Osteocyte (in vitro differentiated cells): Measurements from ENCODE around the gene MYEOV. TPM values are rescaled to one million over a fixed set of nuclear protein-coding genes. Genes with fewer than 3 reads are reported as not detected.
A peak's percentile ranks its signal among the peaks of the same experiment; 100 is the strongest.

Source experiments
- DNase-seq: peaks from one replicate; pipeline ENCODE4 v3.0.0; 2021; ENCODE audit warnings: mixed read lengths; ENCODE audit not compliant: unreplicated experiment; ENCODE audit errors: extremely low spot score
- H3K27ac Mint-ChIP-seq: one replicate; pipeline ENCODE4 v1.8.0; 2021; ENCODE audit warnings: mild to moderate bottlenecking, mixed read lengths; ENCODE audit not compliant: unreplicated experiment
- H3K27me3 Mint-ChIP-seq: one replicate; pipeline ENCODE4 v1.8.0; 2021; ENCODE audit warnings: mixed read lengths; ENCODE audit not compliant: unreplicated experiment
- H3K36me3 Mint-ChIP-seq: one replicate; pipeline ENCODE4 v1.8.0; 2021; ENCODE audit warnings: mixed read lengths; ENCODE audit not compliant: unreplicated experiment
- H3K4me1 Mint-ChIP-seq: one replicate; pipeline ENCODE4 v1.8.0; 2021; ENCODE audit warnings: mixed read lengths; ENCODE audit not compliant: unreplicated experiment
- H3K4me3 Mint-ChIP-seq: one replicate; pipeline ENCODE4 v1.8.0; 2021; ENCODE audit warnings: mild to moderate bottlenecking, moderate library complexity, mixed read lengths; ENCODE audit not compliant: unreplicated experiment
- H3K9me3 Mint-ChIP-seq: one replicate; pipeline ENCODE4 v1.8.0; 2021; ENCODE audit warnings: mixed read lengths; ENCODE audit not compliant: unreplicated experiment
- total RNA-seq: library from RNA; stranded (reverse); gene quantifications from 2 replicates; pipeline ENCODE4 v1.2.1, GENCODE V29; 2021
- TF ChIP-seq, protein P1 (sequence below): fragments of 200-600 bp; sonication (generic); IDR thresholded peaks from 2 replicates; pipeline ENCODE4 v1.5.0; 2021; ENCODE audit warnings: antibody characterized with exemption, mild to moderate bottlenecking, moderate library complexity

Gene MYEOV
- total RNA-seq, 1 donor from 2014 or later = 1.8 TPM

DNA sequence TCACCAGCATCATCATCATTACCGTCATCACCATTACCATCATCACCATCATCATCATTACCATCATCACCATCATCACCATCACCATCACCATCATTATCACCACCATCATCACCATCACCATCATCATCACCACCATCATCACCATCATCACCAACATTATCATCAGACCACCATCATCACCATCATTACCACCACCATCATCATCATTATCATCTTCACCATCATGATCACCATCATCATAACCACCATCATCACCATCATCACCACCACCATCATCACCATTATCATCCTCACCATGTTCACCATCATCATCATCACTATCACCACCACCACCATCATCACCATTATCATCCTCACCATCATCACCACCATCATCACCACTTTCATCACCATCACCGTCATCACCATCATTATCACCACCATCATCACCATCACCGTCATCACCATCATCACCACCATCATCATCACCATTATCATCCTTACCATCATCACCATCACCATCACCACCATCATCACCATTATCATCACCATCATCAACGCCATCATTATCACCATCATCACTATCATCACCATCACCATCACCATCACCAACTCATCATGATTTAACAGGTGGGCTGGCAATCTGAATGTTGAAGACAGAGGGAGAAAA, 2.4 kb upstream of the MYEOV start:
- H3K9me3 Mint-ChIP-seq = no peaks in the 10 kb centered on the region
- H3K27ac Mint-ChIP-seq = no peak overlapping the region
- H3K36me3 Mint-ChIP-seq = no peaks in the 10 kb centered on the region
- TF ChIP-seq, protein P1, sequence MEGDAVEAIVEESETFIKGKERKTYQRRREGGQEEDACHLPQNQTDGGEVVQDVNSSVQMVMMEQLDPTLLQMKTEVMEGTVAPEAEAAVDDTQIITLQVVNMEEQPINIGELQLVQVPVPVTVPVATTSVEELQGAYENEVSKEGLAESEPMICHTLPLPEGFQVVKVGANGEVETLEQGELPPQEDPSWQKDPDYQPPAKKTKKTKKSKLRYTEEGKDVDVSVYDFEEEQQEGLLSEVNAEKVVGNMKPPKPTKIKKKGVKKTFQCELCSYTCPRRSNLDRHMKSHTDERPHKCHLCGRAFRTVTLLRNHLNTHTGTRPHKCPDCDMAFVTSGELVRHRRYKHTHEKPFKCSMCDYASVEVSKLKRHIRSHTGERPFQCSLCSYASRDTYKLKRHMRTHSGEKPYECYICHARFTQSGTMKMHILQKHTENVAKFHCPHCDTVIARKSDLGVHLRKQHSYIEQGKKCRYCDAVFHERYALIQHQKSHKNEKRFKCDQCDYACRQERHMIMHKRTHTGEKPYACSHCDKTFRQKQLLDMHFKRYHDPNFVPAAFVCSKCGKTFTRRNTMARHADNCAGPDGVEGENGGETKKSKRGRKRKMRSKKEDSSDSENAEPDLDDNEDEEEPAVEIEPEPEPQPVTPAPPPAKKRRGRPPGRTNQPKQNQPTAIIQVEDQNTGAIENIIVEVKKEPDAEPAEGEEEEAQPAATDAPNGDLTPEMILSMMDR = no peak
- no peak for DNase-seq
- no peaks in the 10 kb centered on the region for H3K27me3 Mint-ChIP-seq
- H3K4me3 Mint-ChIP-seq = no peak overlapping the region
- peaks cover 17% of the 10 kb centered on the region for H3K4me1 Mint-ChIP-seq

DNA sequence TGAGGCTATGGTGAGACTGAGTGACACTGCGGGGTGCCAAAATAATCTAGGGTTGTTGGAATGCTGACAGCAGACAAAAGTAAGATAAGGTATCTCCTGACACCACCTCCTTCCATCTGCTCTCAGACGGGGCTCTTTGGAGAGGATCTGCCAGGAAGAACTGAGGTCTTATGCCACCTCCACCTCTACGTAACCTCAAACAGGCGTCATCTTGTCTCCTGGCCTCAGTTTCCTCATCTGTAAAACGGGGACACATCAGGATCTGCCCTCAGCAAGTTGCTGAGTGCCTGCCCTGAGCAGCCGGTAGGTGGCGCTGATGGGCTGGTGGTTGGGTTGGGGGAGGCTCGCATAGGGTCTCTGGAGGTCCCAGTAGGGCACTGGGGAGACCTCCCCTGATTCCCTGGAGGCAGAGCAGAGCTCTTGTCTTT, 1.7 kb upstream of the MYEOV start:
- Mint-ChIP-seq H3K36me3 (no peaks in the 10 kb centered on the region), H3K27ac (no peak overlapping the region), H3K4me3 (no peak overlapping the region), H3K9me3 (no peaks in the 10 kb centered on the region), H3K27me3 (no peaks in the 10 kb centered on the region), H3K4me1 (peaks cover 19% of the 10 kb centered on the region)
- no peak for DNase-seq
- TF ChIP-seq, protein P1 = peak; percentile 76

DNA sequence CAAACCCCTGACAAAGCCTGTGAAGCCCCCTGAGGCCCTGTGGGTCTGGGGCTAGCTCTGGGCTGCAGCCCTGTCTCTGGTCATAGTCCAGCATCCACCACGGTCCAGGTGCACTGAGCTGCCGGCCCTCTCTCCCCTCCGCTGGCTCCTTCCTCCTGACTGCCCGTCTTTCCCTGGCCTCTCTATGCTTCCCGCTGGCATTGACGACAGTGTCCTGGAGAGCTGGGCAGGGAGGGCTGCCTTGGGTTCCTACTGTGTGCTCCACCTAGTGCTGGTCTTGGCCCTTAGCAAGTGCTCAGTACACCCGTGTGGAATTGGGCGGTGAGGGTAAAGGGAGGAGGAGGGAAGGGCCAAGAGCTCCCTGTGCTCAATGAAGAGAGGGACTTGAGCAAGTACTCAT, 868 bp upstream of the MYEOV start:
- Mint-ChIP-seq H3K9me3 (no peaks in the 10 kb centered on the region), H3K4me3 (no peak overlapping the region), H3K27ac (no peak overlapping the region), H3K4me1 (peaks cover 23% of the 10 kb centered on the region), H3K27me3 (no peaks in the 10 kb centered on the region), H3K36me3 (no peaks in the 10 kb centered on the region)
- TF ChIP-seq, protein P1 = no peak
- no peak for DNase-seq

DNA sequence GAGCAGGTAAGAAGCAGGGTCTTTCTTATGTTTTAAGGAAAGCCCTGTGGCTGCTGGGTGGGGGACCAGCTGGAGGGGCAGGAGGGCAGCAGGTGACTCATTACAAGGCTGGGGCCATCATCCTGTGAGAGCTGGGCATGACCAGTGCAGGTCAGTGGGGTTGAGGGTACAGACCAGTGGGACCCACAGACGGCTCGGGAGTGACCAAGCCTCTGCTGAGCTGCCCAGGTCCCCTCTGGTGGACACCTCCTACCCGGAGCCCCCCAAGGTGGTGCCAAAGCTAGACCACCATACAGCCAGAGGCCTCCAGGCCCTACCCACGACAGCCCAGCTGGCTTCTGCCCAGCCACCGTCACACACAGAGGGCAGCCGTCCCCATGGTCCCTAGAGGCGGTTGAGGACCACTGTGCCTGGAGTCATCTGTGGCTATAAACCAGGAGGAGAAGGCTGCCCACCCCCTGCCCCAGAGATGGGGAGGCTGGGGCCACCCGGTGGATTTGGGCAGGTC, 670 bp downstream of the MYEOV start:
- Mint-ChIP-seq H3K4me3 (no peak overlapping the region), H3K4me1 (peaks cover 38% of the 10 kb centered on the region), H3K27ac (no peak overlapping the region), H3K27me3 (no peaks in the 10 kb centered on the region), H3K36me3 (no peaks in the 10 kb centered on the region), H3K9me3 (no peaks in the 10 kb centered on the region)
- no peak for DNase-seq
- TF ChIP-seq, protein P1 = no peak

DNA sequence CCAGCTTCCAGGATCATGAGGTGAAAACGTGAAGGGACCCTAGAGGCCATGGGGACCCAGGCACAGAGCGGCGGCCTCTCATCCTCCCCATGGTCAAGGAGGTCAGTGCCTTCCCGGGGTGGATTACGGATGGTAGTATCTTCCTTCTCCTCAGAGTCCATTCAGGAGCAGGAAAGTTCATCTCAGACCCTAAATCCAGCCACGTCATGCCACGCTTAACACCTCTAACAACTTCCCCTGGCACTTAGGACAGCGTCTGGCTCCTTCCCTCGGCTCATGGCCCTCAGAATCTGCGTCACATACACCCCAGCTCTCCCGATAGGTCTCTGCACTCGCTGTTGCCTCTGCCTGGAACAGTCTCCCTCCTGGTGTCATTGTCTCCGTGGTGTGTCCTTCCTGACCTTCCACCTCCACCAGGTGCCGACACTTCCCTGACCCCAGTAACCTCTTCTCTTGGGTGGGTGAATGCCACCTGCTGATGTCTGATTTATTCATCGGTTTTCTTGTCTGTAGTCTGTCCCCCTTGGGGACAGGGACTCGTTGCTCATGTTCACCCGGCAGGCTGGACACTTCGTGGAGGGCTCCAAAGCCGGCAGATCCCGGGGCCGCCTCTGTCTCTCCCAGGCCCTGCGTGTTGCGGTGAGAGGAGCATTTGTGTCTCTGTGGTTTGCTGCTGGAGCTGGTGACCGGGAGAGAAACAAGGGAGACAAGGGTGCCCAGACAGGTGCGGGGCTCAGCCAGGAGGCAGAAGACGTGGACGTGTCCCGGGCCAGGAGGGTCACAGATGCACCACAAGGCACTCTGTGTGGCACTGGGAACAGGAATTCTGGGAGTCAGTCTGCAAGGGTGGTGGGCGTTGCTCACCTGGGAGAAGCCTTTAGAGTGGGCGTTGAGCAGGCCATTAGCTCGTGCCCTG, 1.4 kb downstream of the MYEOV start:
- H3K4me1 Mint-ChIP-seq = peaks cover 45% of the 10 kb centered on the region
- H3K27ac Mint-ChIP-seq = no peak overlapping the region
- H3K27me3 Mint-ChIP-seq = no peaks in the 10 kb centered on the region
- no peaks in the 10 kb centered on the region for H3K9me3 Mint-ChIP-seq
- no peak for DNase-seq
- TF ChIP-seq, protein P1 = no peak
- no peak overlapping the region for H3K4me3 Mint-ChIP-seq
- H3K36me3 Mint-ChIP-seq = no peaks in the 10 kb centered on the region
